ENCODE results near the gene MROH9. TPM values are rescaled to one million over a fixed set of nuclear protein-coding genes. Genes with fewer than 3 reads are reported as not detected.

The MROH9 gene
- polyA plus RNA-seq, 4 donors = not detected

GRCh38 chr1:170964506-170964905, 29.2 kb downstream of the MROH9 start:
- no peak for DNase-seq (ENCODE audit: low read depth in 4 of 4, low spot score in 3 of 4)

GRCh38 chr1:170967042-170967910, 31.9 kb downstream of the MROH9 start:
- peak in 3 of 4 donors; percentile 6 for DNase-seq (ENCODE audit: low read depth in 4 of 4, low spot score in 3 of 4)

GRCh38 chr1:170970256-170970655, 34.9 kb downstream of the MROH9 start:
- no peak for DNase-seq (ENCODE audit: low read depth in 4 of 4, low spot score in 3 of 4)

- DNase-seq (ENCODE audit: low read depth in 4 of 4, low spot score in 3 of 4) = no peak
Observed at GRCh38 chr1:170978371-170978910, 43.1 kb downstream of the MROH9 start.

- DNase-seq (ENCODE audit: low read depth in 4 of 4, low spot score in 3 of 4) = no peak
Observed at GRCh38 chr1:170985406-170985805, 50.1 kb downstream of the MROH9 start.

- no peak for DNase-seq (ENCODE audit: low read depth in 4 of 4, low spot score in 3 of 4)
Observed at GRCh38 chr1:170986901-170987300, 51.6 kb downstream of the MROH9 start.

- DNase-seq (ENCODE audit: low read depth in 4 of 4, low spot score in 3 of 4) = no peak
Observed at GRCh38 chr1:170987424-170987823, 52.1 kb downstream of the MROH9 start.

- DNase-seq (ENCODE audit: low read depth in 4 of 4, low spot score in 3 of 4) = no peak
Observed at GRCh38 chr1:170993151-170993550, 57.8 kb downstream of the MROH9 start.

- no peak for DNase-seq (ENCODE audit: low read depth in 4 of 4, low spot score in 3 of 4)
Observed at GRCh38 chr1:170993717-170994116, 58.4 kb downstream of the MROH9 start.

GRCh38 chr1:171014880-171015279, 79.5 kb downstream of the MROH9 start:
- DNase-seq (ENCODE audit: low read depth in 4 of 4, low spot score in 3 of 4) = no peak

GRCh38 chr1:171017426-171017825, 82.1 kb downstream of the MROH9 start:
- no peak for DNase-seq (ENCODE audit: low read depth in 4 of 4, low spot score in 3 of 4)

- no peak for DNase-seq (ENCODE audit: low read depth in 4 of 4, low spot score in 3 of 4)
Observed at GRCh38 chr1:171019971-171020370, 84.6 kb downstream of the MROH9 start.

GRCh38 chr1:171032822-171033702, 97.7 kb downstream of the MROH9 start:
- DNase-seq (ENCODE audit: low read depth in 4 of 4, low spot score in 3 of 4) = no peak

GRCh38 chr1:171037626-171038025, 102.3 kb downstream of the MROH9 start:
- no peak for DNase-seq (ENCODE audit: low read depth in 4 of 4, low spot score in 3 of 4)

- no peak for DNase-seq (ENCODE audit: low read depth in 4 of 4, low spot score in 3 of 4)
Observed at GRCh38 chr1:171038284-171038683, 103.0 kb downstream of the MROH9 start.

GRCh38 chr1:171048014-171048413, 112.7 kb downstream of the MROH9 start:
- no peak for DNase-seq (ENCODE audit: low read depth in 4 of 4, low spot score in 3 of 4)

- DNase-seq (ENCODE audit: low read depth in 4 of 4, low spot score in 3 of 4) = no peak
Observed at GRCh38 chr1:171052977-171053376, 117.6 kb downstream of the MROH9 start.

GRCh38 chr1:171055966-171056643, 120.8 kb downstream of the MROH9 start:
- DNase-seq (ENCODE audit: low read depth in 4 of 4, low spot score in 3 of 4) = no peak

- no peak for DNase-seq (ENCODE audit: low read depth in 4 of 4, low spot score in 3 of 4)
Observed at GRCh38 chr1:171061425-171062143, 126.2 kb downstream of the MROH9 start.

- DNase-seq (ENCODE audit: low read depth in 4 of 4, low spot score in 3 of 4) = no peak
Observed at GRCh38 chr1:171062902-171063301, 127.6 kb downstream of the MROH9 start.

Data from left renal pelvis (tissue), 4 donors.